Occipital lobe (tissue), 2 donors: ENCODE data around the gene SSBP3. TPM values are rescaled to one million over a fixed set of nuclear protein-coding genes. Genes with fewer than 3 reads are reported as not detected.

Experiments used
- DNase-seq: peaks from one replicate; lab custom pipeline; 2025; lab: John Stamatoyannopoulos, UW
- total RNA-seq: library from RNA; depleted of rRNA; stranded (reverse); fragments of >200 nt; gene quantifications from one replicate; pipeline ENCODE4 v1.2.3, GENCODE V29; 2014

Gene SSBP3
- total RNA-seq, 1 donor from 2014 or later: 46.8 TPM

DNA sequence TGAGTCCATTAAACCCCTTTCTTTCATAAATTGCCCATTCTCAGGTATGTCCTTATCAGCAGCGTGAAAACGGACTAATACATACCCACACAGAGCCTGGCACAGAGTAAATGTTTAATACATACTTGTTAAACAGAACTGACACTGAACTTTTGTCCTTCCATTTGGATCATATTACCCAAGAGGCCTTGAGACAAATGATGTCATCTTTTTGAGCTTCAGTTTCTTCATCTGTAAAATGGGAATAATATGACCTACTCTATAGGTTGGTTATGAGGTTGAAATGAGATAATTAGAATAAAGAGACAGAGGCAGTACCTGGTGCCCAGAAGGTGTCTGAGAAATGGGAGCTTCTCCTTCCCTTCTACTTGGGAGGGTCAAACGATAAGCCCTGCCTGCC, 220.1 kb downstream of the SSBP3 start:
- no peak for DNase-seq

DNA sequence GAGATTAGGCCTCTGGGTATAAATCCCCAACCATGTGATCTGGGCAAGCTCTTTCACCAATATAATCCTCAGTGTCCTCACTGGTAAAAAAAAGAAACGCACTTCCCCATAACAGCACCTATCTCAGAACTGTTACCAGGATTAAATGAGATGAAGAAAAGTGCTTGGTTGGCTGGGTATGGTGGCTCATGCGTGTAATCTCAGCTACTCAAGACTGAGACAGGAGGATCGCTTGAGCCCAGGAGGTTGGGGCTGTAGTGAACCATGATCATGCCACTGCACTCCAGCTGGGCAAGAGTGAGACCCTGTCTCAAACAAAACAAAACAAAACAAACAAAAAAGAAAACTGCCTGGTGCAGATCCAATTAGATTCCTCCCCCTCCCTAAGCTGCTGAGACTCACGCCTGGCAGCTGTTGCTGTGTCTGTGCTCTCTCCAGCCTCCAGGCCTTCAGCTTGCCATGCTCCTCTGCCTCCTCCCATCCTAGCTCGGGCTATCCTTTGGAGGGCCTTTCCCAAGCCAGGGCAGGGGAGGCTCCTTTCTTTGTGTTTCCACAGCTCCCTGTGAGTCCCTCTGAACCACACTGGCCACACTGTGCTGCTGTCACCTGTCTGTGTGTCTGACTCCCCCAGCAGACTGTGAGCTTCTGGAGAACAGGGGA, 225.4 kb downstream of the SSBP3 start:
- no peak for DNase-seq

DNA sequence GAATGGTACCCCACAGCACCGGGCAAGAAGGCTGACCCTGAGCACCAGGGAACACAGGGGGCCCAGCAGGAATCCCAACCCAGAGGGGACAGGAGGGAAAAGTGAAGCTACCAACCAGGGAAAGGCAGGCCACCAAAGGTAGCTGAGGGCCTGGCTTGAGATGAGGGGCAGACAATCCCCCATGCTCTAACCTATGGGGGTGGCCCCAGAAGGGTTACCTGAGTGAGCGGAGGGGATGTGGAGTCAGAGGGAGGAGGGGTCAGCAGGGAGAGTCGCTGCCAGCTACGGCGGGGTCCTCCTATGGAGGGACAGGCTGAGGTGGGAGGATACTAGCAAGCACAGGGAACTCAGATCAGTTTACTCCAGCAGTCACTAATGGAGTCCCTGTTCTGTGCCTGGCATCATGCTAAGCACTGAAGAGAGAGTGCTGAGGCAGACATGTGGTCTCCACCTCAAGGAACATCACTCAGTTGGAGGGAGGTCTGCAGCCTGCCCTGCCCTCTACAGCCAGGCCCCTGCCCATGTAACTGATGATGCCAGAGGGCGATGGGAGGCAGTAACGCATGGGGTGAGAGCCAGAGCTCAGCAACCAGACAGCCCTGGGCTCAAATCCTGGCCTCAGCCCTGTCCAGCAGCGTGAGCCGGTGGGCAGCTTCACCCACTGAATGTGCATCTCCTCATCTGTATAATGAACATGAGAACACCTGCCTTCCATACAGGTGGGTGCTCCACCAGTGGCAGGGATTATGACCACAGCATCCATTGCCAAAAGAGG, 227.7 kb downstream of the SSBP3 start:
- DNase-seq: no peak

DNA sequence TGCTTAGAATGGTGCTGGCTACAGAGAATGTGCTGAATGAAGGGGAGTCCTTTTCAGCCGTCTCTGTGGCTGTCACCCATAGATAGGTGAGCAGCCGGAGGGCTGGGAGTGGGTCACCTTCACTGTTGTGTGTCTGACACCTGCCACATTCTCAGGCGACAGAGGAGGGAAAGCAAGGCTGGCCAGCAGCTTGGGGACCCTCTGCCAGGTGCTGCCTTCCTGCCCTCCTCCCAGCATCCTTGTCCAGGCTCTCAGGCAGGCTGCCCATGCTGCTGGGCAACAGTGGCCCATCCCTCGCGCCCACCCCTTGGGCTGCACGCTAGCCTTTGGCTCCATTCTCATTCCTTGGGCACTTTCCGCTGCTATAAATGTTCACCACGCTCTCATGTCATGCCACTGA, 228.5 kb downstream of the SSBP3 start:
- no peak for DNase-seq

DNA sequence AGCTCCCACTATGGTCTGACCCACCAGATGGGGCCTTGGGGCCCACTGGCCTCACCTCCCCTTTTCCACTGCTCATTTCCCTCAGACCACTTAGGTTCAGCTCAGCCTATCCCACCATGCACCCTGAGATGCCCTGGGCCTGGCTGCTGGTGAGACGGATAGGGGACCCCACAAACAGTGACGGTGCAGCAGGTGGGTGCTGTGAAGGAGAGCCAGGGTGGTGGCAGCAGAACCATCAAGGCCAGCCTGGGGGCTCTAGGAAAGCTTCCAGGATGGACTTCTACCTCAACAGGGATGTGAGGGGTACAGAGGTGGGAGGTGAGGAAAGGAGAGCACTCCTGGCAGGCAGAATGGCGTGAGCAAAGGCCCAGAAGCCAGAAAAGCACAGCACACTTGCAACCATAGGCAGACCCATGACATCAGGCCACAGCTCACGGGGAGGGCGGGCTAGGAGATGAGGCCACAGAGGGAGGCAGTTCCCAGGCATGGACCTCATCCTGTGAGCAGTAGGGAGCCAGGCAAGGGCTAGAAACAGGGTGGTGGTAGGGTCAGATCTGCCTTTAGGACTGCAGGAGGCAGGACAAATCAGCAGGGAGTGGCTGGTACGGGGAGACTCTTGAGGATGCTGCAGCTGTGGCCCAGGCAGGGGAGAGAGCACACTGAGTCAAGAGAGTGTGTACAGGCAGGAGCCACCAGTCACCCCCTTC, 229.4 kb downstream of the SSBP3 start:
- DNase-seq: no peak

Other genes with a start within 250 kb of the SSBP3 start
- 4.4 TPM for gene CYB5RL, start 206.4 kb downstream of the SSBP3 start, total RNA-seq
- gene MRPL37, start 206.2 kb downstream of the SSBP3 start, total RNA-seq: 29.2 TPM
- 1.9 TPM for gene ACOT11, start 141.8 kb upstream of the SSBP3 start, total RNA-seq
- gene FAM151A, start 217.1 kb upstream of the SSBP3 start, total RNA-seq: not detected
- 1.4 TPM for gene MROH7, start 235.4 kb upstream of the SSBP3 start, total RNA-seq